Muscle of leg (tissue), 11 donors: ENCODE measurements around the gene CKB. TPM values are rescaled to one million over a fixed set of nuclear protein-coding genes. Genes with fewer than 3 reads are reported as not detected.

Experiments used
- DNase-seq: peaks from one replicate; pipeline ENCODE4 v3.0.0; 2013
- H3K27ac ChIP-seq: one replicate; pipeline ENCODE4 v1.5.1; 2013; ENCODE audit warnings: mild to moderate bottlenecking, low read length, control low read depth
- H3K27me3 ChIP-seq: one replicate; pipeline ENCODE4 v1.6.1; 2013; ENCODE audit warnings: low read length; ENCODE audit not compliant: control insufficient read depth, insufficient read depth
- H3K36me3 ChIP-seq: one replicate; pipeline ENCODE4 v1.6.1; 2013; ENCODE audit warnings: low read length; ENCODE audit not compliant: control insufficient read depth, insufficient read depth
- H3K4me1 ChIP-seq: one replicate; pipeline ENCODE4 v1.6.1; 2013; ENCODE audit warnings: low read length; ENCODE audit not compliant: control insufficient read depth, insufficient read depth
- H3K4me3 ChIP-seq: one replicate; pipeline ENCODE4 v1.5.1; 2013; ENCODE audit warnings: low read length, control low read depth
- H3K9me3 ChIP-seq: replicated peaks from 2 replicates; pipeline ENCODE4 v1.6.1; 2013; ENCODE audit warnings: low read depth, low read length; ENCODE audit not compliant: control insufficient read depth
- WGBS: methylation state at CpG from one replicate; pipeline ENCODE4 v1.1.5; 2013; ENCODE audit warnings: missing lambda C conversion rate; ENCODE audit not compliant: insufficient coverage; 5-methylcytosine and 5-hydroxymethylcytosine counted together
- polyA plus RNA-seq, 8 donors: library from polyadenylated mRNA; unstranded; fragments of 120-200 nt; gene quantifications; one replicate each; pipeline versions ENCODE4 v1.2.1 to v1.2.3, GENCODE V29; 2013; ENCODE audit warnings: inconsistent platforms in 1 of 8, low replicate concordance in 1 of 8; ENCODE audit not compliant: insufficient read length in 8 of 8, insufficient read depth in 1 of 8
- total RNA-seq: library from RNA; stranded (reverse); fragments of 120-200 nt; gene quantifications from one replicate; pipeline ENCODE4 v1.2.4, GENCODE V29; 2013

Gene CKB
- total and polyA plus RNA-seq, 9 donors = 155 to 560 (median 329) TPM

DNA sequence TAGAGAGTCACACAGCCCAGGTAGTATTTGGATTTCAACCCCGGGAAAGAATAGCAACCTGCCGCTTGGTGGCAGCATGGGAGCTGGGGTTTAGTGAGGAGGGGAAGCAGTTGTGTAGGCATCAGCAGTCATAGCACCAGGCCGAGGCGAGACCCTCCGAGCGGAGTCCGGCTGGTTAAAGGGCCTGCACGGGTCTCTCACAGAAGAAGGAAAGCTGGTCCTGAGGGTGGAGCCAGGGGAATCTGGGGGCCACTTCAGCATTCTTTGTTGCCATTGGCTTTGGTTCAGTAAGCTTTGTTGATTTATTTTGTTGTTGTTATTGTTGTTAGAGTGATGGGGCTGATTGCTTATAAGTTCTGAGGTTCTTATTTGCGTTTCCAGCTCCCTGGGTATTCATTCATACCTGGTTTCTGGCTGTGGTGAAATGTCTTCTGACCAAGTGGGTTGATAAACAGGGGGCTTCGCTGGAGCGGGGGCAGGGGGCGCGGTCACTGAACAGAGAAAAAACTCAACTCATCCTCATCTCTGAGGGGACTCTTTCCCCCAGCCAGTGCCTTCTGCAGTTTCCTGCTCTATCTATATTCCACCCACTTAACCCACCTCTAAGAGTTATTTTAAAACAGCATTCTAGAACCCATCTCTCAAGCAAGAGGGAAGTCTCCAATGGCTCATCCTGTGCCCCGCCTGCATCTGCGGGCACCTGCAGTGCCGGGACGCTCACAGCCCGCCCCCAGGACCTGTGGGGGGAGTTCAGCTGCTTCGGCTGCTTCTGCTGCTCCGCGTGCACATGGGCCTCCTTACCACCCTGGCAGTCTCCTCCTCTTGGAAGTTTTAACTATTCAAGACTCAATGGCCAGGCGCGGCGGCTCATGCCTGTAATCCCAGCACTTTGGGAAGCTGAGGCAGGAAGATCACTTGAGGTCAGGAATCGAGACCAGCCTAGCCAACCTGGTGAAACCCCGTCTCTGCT is 11.6 kb downstream of the CKB start:
- peaks cover 41% of the 10 kb centered on the region for H3K36me3 ChIP-seq
- H3K4me1 ChIP-seq = peaks cover 15% of the 10 kb centered on the region
- 82% methylated on average over 15 of the region's 26 CpGs for WGBS
- H3K4me3 ChIP-seq = no peak overlapping the region
- no peak for DNase-seq
- H3K27me3 ChIP-seq = no peaks in the 10 kb centered on the region
- H3K9me3 ChIP-seq = no peaks in the 10 kb centered on the region
- H3K27ac ChIP-seq = no peak overlapping the region

DNA sequence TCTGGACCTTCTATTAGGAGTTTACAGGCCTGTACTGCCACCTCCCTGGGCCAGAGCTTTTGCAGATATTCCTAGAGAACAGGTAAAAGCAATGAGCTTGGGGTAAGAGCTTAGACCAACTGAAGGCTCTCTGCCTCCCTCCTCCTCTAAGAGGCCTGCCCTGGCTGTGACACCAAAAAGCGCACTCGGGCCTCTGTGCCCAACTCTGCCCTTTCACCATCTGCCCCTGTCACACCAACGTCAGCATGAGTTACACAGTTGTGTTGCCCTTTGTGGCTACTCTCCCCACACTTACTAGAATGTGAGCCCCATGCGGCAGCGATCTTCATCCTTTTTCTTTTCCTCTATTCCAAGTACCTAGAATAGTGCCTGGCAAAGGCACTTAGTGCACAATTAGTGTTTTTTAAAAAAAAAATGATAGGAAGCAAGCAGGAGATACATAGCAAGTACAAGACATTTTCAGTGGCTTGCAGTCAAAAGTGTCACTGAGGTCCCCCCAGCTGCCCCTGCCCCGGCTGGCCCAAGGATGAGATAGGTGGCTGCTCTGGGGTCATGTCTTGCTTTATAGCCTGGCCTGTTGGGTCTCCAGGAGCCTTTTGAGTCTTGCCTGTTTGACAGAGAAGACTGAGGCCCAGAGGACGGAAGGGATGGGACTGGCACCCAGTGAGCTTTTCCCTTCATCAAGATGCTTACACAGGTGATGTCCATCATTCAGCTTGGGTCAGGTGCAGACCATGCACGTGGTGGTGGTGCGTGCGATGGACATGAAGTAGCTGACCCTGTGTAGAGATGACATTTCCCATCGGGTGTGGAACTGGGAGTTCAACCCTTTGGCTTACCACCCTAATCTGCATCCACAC is 12.5 kb downstream of the CKB start:
- H3K27me3 ChIP-seq = no peaks in the 10 kb centered on the region
- peaks cover 15% of the 10 kb centered on the region for H3K4me1 ChIP-seq
- H3K27ac ChIP-seq = no peak overlapping the region
- WGBS = 87% methylated on average over 9 of the region's 11 CpGs
- H3K9me3 ChIP-seq = no peaks in the 10 kb centered on the region
- no peak overlapping the region for H3K4me3 ChIP-seq
- H3K36me3 ChIP-seq = peaks cover 47% of the 10 kb centered on the region
- no peak for DNase-seq

DNA sequence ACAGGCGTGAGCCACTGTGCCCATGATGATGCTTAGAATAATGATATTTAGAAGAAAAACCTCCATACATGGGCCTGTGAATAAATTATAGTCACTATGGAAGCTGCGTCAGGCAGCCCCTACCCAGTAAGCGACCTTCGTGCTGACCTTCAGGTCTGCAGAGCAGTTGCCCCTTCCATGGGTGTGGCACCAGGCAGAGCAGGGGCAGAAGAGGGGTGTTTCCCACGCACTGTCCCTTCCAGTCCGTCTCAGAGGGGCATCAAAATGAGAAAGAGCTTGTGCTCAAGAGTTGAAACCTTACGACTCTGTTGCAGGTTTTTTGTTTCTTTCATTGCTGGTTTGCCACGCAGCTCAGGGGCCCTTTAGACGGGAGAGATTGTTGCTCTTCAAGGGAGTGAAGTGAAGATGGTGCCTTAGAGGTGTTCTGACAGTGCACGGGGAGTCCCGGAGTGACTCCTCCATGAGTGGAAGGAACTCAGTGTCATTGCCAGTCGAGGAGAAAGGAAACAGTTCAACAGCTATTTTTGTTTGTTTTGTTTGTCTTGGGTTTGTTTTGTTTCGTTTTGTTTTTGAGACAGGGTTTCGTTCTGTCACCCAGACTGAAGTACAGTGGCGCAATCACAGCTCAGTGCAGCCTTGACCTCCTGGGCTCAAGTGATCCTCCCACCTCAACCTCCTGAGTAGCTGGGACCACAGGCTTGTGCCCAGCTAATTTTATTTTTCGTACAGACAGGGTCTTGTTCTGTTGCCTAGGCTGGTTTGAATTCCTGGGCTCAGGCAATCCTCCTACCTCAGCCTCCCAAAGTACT is 13.9 kb downstream of the CKB start:
- DNase-seq = no peak
- no peaks in the 10 kb centered on the region for H3K9me3 ChIP-seq
- 88% methylated on average over 13 of the region's 16 CpGs for WGBS
- H3K36me3 ChIP-seq = peaks cover 60% of the 10 kb centered on the region
- no peaks in the 10 kb centered on the region for H3K27me3 ChIP-seq
- H3K4me1 ChIP-seq = peaks cover 13% of the 10 kb centered on the region
- H3K27ac ChIP-seq = no peak overlapping the region
- H3K4me3 ChIP-seq = no peak overlapping the region

DNA sequence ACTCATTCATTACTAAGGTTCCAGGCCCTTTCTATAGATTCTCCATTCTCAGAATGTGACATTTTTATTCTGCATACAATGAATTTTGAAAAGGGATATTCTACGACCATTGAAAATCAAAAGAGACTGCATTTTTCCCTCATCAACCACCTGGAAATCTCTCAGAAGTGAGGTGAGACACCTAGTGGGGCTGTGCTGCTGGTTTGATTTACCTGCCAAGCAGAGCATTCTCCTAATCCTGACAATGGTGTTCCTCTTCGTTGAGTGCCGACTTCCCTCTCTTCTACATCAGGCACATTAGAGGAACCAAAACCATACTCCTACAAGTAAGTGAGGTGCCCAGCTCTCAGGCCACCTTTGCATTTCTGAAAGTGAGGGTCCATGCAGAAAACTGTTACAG is 14.9 kb downstream of the CKB start:
- Histone ChIP-seq H3K9me3 (no peaks in the 10 kb centered on the region), H3K4me1 (peaks cover 4% of the 10 kb centered on the region), H3K27me3 (no peaks in the 10 kb centered on the region), H3K27ac (no peak overlapping the region), H3K36me3 (peaks cover 69% of the 10 kb centered on the region), H3K4me3 (no peak overlapping the region)
- no peak for DNase-seq
- WGBS = 83% methylated on average over 1 of the region's 3 CpGs

DNA sequence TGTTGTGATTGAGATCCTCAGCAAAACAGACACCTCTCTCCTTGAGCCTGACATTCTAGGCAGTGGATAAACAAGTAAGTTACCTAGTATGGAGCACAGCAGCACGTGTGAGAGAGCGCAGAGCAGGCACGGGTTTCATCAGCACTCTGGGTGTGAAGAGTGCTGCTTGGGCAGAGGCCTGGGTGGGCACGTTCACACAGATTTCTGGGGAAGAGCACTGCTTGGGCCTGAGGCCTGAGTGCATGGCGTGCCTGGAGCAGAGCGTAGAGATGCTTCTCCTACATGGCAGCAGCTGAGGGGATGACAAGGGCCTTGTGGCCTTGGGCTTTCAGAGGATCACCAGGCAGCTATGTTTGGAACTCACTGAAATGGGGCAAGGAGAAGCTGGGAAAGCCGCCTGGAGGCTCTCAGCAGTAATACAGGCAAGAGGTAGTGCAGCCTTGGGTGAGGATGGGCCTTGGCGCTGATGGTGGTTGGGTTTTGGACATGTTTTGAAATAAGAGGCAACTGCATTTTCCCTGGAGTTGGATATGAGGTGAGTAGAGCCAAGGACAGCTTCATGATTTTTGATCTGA is 17.6 kb downstream of the CKB start:
- DNase-seq = no peak

DNA sequence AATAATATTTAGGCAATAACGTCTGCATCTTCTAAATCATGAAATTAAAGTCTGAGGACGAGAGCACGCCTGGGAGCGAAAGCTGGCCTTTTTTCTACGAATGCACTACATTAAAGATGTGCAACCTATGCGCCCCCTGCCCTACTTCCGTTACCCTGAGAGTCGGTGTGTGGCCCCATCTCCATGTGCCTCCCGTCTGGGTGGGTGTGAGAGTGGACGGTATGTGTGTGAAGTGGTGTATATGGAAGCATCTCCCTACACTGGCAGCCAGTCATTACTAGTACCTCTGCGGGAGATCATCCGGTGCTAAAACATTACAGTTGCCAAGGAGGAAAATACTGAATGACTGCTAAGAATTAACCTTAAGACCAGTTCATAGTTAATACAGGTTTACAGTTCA is 19.3 kb downstream of the CKB start:
- Histone ChIP-seq H3K27ac (no peak overlapping the region), H3K4me3 (no peak overlapping the region), H3K4me1 (no peaks in the 10 kb centered on the region), H3K36me3 (peaks cover 71% of the 10 kb centered on the region), H3K9me3 (no peaks in the 10 kb centered on the region), H3K27me3 (no peaks in the 10 kb centered on the region)
- no peak for DNase-seq
- 92% methylated on average over 5 of the region's 12 CpGs for WGBS

More for the DNA sequence above, 17.6 kb downstream of the CKB start:
- no peak overlapping the region for H3K27ac ChIP-seq
- no peaks in the 10 kb centered on the region for H3K4me1 ChIP-seq
- H3K4me3 ChIP-seq = no peak overlapping the region
- WGBS = 80% methylated on average over 8 of the region's 8 CpGs
- H3K27me3 ChIP-seq = no peaks in the 10 kb centered on the region
- H3K9me3 ChIP-seq = no peaks in the 10 kb centered on the region
- peaks cover 76% of the 10 kb centered on the region for H3K36me3 ChIP-seq

DNA sequence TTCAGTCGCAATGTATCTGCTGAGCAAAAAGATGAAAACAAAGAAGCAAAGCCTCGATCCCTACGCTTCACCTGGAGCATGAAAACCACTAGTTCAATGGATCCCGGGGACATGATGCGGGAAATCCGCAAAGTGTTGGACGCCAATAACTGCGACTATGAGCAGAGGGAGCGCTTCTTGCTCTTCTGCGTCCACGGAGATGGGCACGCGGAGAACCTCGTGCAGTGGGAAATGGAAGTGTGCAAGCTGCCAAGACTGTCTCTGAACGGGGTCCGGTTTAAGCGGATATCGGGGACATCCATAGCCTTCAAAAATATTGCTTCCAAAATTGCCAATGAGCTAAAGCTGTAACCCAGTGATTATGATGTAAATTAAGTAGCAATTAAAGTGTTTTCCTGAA is 19.8 kb downstream of the CKB start:
- 94% methylated on average over 14 of the region's 18 CpGs for WGBS
- no peaks in the 10 kb centered on the region for H3K27me3 ChIP-seq
- H3K36me3 ChIP-seq = peaks cover 71% of the 10 kb centered on the region
- no peak for DNase-seq
- H3K4me3 ChIP-seq = no peak overlapping the region
- no peaks in the 10 kb centered on the region for H3K9me3 ChIP-seq
- H3K4me1 ChIP-seq = no peaks in the 10 kb centered on the region
- no peak overlapping the region for H3K27ac ChIP-seq

DNA sequence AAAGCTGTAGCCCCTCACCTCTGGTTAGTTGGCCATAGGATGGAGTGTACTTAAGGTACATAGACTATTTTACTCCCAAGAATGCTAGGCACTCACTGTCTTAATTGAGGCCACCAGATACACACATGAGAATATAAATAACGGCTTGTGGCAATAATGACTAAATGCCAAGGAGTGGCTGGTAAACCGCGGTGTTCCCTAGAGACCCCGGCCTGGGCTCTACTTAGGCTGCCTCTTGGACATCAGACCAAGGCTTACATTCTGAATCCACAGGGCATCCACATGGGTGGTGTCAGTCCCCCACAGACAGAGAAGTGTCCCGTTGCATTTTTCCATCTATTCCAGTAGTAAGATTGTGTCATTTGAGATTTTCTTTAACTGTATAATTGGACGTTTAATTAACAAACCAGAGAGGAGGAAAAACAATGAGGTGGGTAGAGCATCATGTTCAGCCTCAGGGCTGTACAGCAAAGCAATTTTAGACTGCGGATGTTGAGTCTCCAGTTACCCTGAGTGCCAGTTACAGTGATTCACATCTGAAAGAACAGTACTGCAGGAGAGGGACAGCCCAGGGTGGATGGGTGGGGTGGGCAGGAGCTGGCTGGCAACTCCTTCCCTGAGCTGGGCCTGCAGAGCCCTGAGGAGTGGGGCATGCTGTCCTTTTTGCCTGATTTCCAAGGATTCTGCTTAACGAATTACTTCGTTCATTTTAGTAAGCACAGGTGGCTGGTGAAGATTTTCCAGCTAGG is 20.5 kb downstream of the CKB start:
- Histone ChIP-seq H3K9me3 (no peaks in the 10 kb centered on the region), H3K4me3 (no peak overlapping the region), H3K36me3 (peaks cover 65% of the 10 kb centered on the region), H3K27ac (no peak overlapping the region), H3K4me1 (no peaks in the 10 kb centered on the region), H3K27me3 (no peaks in the 10 kb centered on the region)
- DNase-seq = no peak
- 97% methylated on average over 7 of the region's 9 CpGs for WGBS
